HEK293 (cell line): ENCODE data around the gene CD9.

Experiments used
- CTCF ChIA-PET: fragments of 350-600 bp; formaldehyde crosslinking; extraction: SDS; loops from one replicate; lab custom pipeline; 2021; ENCODE audit warnings: antibody characterized with exemption; lab: Yijun Ruan, JAX
- POLR2A ChIA-PET: fragments of 300-600 bp; formaldehyde crosslinking; extraction: SDS; loops from one replicate; lab custom pipeline; 2020; ENCODE audit warnings: antibody characterized with exemption, inconsistent platforms; lab: Yijun Ruan, JAX
- H3K27ac ChIP-seq: fragments of 200-500 bp; sonication (Bioruptor generic); 2 replicates; pipeline ENCODE4 v1.5.1; 2014; ENCODE audit warnings: low read depth, low read length, control low read depth, inconsistent platforms; ENCODE audit errors: extremely low read depth
- H3K36me3 ChIP-seq, 2 experiments: fragments of 200-500 bp in 1 of 2; sonication (Bioruptor generic) in 1 of 2; 1 replicate in 1 of 2; 2 replicates in 1 of 2; pipeline ENCODE4 v1.5.1; 2014 to 2017; ENCODE audit warnings: inconsistent platforms in 2 of 2, low read length in 2 of 2; ENCODE audit not compliant: control insufficient read depth in 2 of 2, insufficient read depth in 1 of 2
- H3K4me1 ChIP-seq: fragments of 200-500 bp; sonication (Bioruptor generic); 2 replicates; pipeline ENCODE4 v1.5.1; 2014; ENCODE audit warnings: mild to moderate bottlenecking, low read length, inconsistent platforms; ENCODE audit not compliant: control insufficient read depth, insufficient read depth
- H3K4me3 ChIP-seq: 2 replicates; pipeline ENCODE4 v1.5.1; 2011; ENCODE audit warnings: low read depth, mild to moderate bottlenecking, control low read depth, low read length, moderate library complexity
- H3K9me3 ChIP-seq: fragments of 200-500 bp; sonication (Bioruptor generic); 2 replicates; pipeline ENCODE4 v1.5.1; 2014; ENCODE audit warnings: low read depth, low read length, inconsistent platforms; ENCODE audit not compliant: control insufficient read depth, insufficient read depth
- BCL11A ChIP-seq: fragments of 450-650 bp; formaldehyde crosslinking; IDR thresholded peaks from 2 replicates; pipeline ENCODE4 v1.5.1; 2016; ENCODE audit warnings: low read depth, missing biosample characterization, missing genetic modification characterization
- HOXA7 ChIP-seq: sonication (generic); formaldehyde crosslinking; IDR thresholded peaks from 2 replicates; pipeline ENCODE4 v1.8.1; 2022; ENCODE audit warnings: missing genetic modification reagents, borderline replicate concordance
- MZF1 ChIP-seq: fragments of 450-650 bp; formaldehyde crosslinking; IDR thresholded peaks from 2 replicates; pipeline ENCODE4 v1.5.1; 2017; ENCODE audit warnings: missing biosample characterization, missing genetic modification characterization, borderline replicate concordance
- SCRT2 ChIP-seq: fragments of 450-650 bp; formaldehyde crosslinking; IDR thresholded peaks from 2 replicates; pipeline ENCODE4 v1.5.1; 2016; ENCODE audit warnings: missing biosample characterization, missing genetic modification characterization
- TRIM28 ChIP-seq: IDR thresholded peaks from 2 replicates; pipeline ENCODE4 v1.6.1; 2011; ENCODE audit warnings: low read length, control low read depth, borderline replicate concordance
- ZBTB48 ChIP-seq: fragments of 450-650 bp; formaldehyde crosslinking; IDR thresholded peaks from 2 replicates; pipeline ENCODE4 v1.5.1; 2016; ENCODE audit warnings: missing biosample characterization, missing genetic modification characterization
- ZFHX2 ChIP-seq: fragments of 450-650 bp; formaldehyde crosslinking; conservative IDR thresholded peaks from 2 replicates; pipeline ENCODE4 v1.5.1; 2016; ENCODE audit warnings: missing biosample characterization, missing genetic modification characterization
- ZNF184 ChIP-seq: fragments of 450-650 bp; IDR thresholded peaks from 2 replicates; pipeline ENCODE4 v1.5.1; 2018; ENCODE audit warnings: missing biosample characterization, mild to moderate bottlenecking, missing genetic modification characterization
- ZNF214 ChIP-seq: fragments of 450-650 bp; formaldehyde crosslinking; IDR thresholded peaks from 2 replicates; pipeline ENCODE4 v1.5.1; 2017; ENCODE audit warnings: missing biosample characterization, mild to moderate bottlenecking, missing genetic modification characterization, borderline replicate concordance
- ZNF335 ChIP-seq: fragments of 450-650 bp; formaldehyde crosslinking; conservative IDR thresholded peaks from 2 replicates; pipeline ENCODE4 v1.5.1; 2016; ENCODE audit warnings: missing biosample characterization, missing genetic modification characterization
- ZNF350 ChIP-seq: fragments of 450-650 bp; formaldehyde crosslinking; IDR thresholded peaks from 2 replicates; pipeline ENCODE4 v1.5.0; 2017; ENCODE audit warnings: missing biosample characterization, mild to moderate bottlenecking, missing genetic modification characterization
- ZNF426 ChIP-seq: fragments of 450-650 bp; formaldehyde crosslinking; IDR thresholded peaks from 2 replicates; pipeline ENCODE4 v1.5.1; 2017; ENCODE audit warnings: missing biosample characterization, missing genetic modification characterization, mild to moderate bottlenecking, inconsistent platforms, moderate library complexity
- ZNF560 ChIP-seq: fragments of 450-650 bp; formaldehyde crosslinking; IDR thresholded peaks from 2 replicates; pipeline ENCODE4 v1.5.1; 2017; ENCODE audit warnings: missing biosample characterization, missing genetic modification characterization, borderline replicate concordance
- ZNF600 ChIP-seq: fragments of 450-650 bp; formaldehyde crosslinking; IDR thresholded peaks from 2 replicates; pipeline ENCODE4 v1.5.1; 2016; ENCODE audit warnings: missing biosample characterization, missing genetic modification characterization
- ZNF768 ChIP-seq: fragments of 450-650 bp; formaldehyde crosslinking; IDR thresholded peaks from 2 replicates; pipeline ENCODE4 v1.5.1; 2018; ENCODE audit warnings: missing biosample characterization, mild to moderate bottlenecking, missing genetic modification characterization
- ZSCAN23 ChIP-seq: fragments of 450-650 bp; formaldehyde crosslinking; IDR thresholded peaks from 2 replicates; pipeline ENCODE4 v1.5.1; 2016; ENCODE audit warnings: missing biosample characterization, missing genetic modification characterization
- TF ChIP-seq, protein P1 (sequence below): fragments of 450-650 bp; formaldehyde crosslinking; IDR thresholded peaks from 2 replicates; pipeline ENCODE4 v1.5.1; 2016; ENCODE audit warnings: missing biosample characterization, missing genetic modification characterization
- TF ChIP-seq, protein P2 (sequence below): fragments of 450-650 bp; formaldehyde crosslinking; IDR thresholded peaks from 2 replicates; pipeline ENCODE4 v1.5.1; 2016; ENCODE audit warnings: missing biosample characterization, missing genetic modification characterization
- TF ChIP-seq, protein P3 (sequence below): fragments of 450-650 bp; IDR thresholded peaks from 2 replicates; pipeline ENCODE4 v1.5.1; 2018; ENCODE audit warnings: missing biosample characterization, missing genetic modification characterization

CD9 gene

DNA sequence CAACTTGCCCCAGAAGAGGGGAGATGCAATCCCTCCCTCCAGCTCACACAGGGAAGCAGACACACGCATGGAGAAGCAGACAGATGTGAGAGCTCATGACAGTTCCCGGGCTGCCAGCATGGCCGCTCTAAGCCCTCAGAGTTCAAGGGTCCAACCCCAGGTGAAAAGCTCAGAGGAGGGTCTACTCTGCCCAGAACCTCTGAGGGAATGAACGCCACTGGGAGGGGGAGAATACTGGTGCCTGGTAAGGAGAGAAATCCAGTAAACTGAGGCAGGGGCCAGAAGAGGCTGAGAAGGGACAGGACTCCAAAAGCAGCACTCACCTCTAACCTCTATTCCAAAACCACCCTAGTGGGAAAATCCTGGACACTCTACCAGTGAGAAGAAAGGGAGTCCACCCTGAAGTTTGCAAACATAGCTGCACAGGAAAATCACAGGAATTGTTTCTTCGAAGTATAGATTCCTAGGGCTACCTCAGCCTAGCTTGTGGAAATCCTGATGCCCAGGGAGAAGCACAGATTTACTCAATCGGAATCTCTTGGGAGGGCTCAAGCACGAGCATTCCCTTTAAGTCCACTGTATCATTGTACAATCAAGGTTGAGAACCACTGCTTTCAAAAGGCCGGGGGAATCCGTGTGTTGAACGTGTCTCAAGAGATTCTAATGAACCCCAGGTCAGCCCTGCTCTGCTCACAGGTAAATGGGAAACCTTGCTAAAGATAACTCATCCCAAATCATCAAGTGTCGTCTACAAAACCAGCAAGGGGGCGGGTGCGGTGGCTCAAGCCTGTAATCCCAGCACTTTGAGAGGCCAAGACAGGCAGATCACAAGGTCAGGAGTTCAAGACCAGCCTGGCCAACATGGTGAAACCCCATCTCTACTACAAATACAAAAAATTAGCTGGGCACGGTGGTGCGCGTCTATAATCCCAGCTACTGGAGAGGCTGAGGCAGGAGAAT lies 76.0 kb downstream of the CD9 start (continued):
- no peak for TF ChIP-seq MZF1 (tag by site-specific recombination)
- no peak for TF ChIP-seq ZNF335 (tag by site-specific recombination)
- TF ChIP-seq ZNF214 (tag by site-specific recombination), result no peak
- TF ChIP-seq, protein P1, sequence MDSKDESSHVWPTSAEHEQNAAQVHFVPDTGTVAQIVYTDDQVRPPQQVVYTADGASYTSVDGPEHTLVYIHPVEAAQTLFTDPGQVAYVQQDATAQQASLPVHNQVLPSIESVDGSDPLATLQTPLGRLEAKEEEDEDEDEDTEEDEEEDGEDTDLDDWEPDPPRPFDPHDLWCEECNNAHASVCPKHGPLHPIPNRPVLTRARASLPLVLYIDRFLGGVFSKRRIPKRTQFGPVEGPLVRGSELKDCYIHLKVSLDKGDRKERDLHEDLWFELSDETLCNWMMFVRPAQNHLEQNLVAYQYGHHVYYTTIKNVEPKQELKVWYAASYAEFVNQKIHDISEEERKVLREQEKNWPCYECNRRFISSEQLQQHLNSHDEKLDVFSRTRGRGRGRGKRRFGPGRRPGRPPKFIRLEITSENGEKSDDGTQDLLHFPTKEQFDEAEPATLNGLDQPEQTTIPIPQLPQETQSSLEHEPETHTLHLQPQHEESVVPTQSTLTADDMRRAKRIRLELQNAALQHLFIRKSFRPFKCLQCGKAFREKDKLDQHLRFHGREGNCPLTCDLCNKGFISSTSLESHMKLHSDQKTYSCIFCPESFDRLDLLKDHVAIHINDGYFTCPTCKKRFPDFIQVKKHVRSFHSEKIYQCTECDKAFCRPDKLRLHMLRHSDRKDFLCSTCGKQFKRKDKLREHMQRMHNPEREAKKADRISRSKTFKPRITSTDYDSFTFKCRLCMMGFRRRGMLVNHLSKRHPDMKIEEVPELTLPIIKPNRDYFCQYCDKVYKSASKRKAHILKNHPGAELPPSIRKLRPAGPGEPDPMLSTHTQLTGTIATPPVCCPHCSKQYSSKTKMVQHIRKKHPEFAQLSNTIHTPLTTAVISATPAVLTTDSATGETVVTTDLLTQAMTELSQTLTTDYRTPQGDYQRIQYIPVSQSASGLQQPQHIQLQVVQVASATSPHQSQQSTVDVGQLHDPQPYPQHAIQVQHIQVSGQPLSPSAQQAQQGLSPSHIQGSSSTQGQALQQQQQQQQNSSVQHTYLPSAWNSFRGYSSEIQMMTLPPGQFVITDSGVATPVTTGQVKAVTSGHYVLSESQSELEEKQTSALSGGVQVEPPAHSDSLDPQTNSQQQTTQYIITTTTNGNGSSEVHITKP (tag by site-specific recombination), result no peak

DNA sequence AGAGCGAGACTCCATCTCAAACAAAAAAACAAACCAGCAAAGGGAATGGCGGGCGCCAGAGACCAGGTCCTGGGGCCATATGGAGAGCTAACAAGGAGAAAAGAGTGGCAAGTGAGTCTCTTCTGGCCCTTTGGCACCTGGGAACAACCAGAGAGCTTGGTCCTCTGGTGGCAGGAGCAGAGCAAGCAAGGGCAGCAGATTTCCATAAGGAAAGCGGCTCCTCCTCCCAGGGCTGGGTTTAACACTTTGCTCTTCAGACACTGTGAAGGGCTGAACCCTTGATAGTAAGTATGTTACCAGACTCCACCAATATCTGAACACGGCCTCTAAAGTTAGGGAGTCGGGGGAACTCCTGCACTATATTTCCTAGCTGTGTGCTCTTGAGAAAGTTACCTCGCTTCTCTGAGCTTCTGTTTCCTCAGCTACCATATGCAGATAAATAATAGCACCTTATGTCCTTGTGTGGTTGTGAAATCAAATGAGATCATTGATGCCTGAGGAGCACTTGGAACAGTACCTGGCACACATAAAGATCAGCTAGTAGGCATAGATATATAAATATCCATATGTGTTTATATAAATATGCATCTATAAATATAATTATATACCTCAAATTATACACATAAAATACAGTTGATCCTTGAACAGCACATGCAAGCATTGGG lies 76.9 kb downstream of the CD9 start:
- POLR2A ChIA-PET, result interaction anchor here (1.4 kb wide), 1 partner anchor 76 kb away, joined by 4 read pairs; the partner anchor contains the start of gene CD9
- TF ChIP-seq ZNF350, result no peak
- TF ChIP-seq ZNF560 (tag by site-specific recombination), result no peak
- no peak for TF ChIP-seq ZNF184
- TF ChIP-seq ZNF768 (tag by site-specific recombination), result 0 out of 2 replicates have a peak, but pooled peaks have one; percentile 18
- no peak for TF ChIP-seq HOXA7 (CRISPR knock-in tag)
- TF ChIP-seq ZNF426 (tag by site-specific recombination), result no peak
- TF ChIP-seq, protein P2, sequence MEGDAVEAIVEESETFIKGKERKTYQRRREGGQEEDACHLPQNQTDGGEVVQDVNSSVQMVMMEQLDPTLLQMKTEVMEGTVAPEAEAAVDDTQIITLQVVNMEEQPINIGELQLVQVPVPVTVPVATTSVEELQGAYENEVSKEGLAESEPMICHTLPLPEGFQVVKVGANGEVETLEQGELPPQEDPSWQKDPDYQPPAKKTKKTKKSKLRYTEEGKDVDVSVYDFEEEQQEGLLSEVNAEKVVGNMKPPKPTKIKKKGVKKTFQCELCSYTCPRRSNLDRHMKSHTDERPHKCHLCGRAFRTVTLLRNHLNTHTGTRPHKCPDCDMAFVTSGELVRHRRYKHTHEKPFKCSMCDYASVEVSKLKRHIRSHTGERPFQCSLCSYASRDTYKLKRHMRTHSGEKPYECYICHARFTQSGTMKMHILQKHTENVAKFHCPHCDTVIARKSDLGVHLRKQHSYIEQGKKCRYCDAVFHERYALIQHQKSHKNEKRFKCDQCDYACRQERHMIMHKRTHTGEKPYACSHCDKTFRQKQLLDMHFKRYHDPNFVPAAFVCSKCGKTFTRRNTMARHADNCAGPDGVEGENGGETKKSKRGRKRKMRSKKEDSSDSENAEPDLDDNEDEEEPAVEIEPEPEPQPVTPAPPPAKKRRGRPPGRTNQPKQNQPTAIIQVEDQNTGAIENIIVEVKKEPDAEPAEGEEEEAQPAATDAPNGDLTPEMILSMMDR (tag by site-specific recombination), result 0 out of 2 replicates have a peak, but pooled peaks have one; percentile 20
- TF ChIP-seq BCL11A, result no peak
- Histone ChIP-seq H3K9me3 (no peaks in the 10 kb centered on the region), H3K4me1 (peaks cover 12% of the 10 kb centered on the region; the same call in 1 of the 2 replicates), H3K4me3 (no peak overlapping the region), H3K27ac (no peak overlapping the region), H3K36me3 (no peaks in the 10 kb centered on the region)
- CTCF ChIA-PET, result interaction anchor here (0.5 to 8.8 kb wide), 14 partner anchors 8 to 288 kb away, joined by 3 to 143 read pairs (median 6); partner anchors contain the start of gene CD9

DNA sequence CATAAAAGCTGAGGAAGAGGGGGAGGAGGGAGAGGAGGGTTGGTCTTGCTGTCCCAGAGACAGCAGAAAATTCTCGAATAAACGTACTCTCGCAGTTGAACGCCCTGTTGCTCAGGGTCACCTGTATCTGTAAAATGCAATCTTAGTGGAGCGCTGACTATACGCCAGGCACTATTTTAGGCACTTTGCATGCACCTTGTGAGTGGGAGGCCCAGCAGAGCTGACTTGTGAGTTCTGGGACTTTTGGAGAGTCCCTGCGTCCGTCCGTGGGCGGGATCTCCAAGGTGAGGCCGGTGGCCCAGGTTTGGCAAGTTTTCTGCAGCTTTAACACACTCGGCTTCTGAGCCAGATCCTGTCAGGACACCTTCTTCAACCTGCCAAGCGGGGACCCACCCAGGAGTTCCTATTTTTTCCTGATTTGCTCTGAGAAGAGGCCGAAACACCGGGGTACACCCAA lies 77.8 kb downstream of the CD9 start:
- H3K4me1 ChIP-seq, result peaks cover 8% of the 10 kb centered on the region; the same call in 1 of the 2 replicates
- POLR2A ChIA-PET, result interaction anchor here (1.4 kb wide), 1 partner anchor 82 kb away, joined by 8 read pairs; no protein-coding TSS in a partner anchor

More for the DNA sequence above, 77.8 kb downstream of the CD9 start:
- peak overlapping the region; percentile 81 for H3K27ac ChIP-seq
- CTCF ChIA-PET, result interaction anchor here (0.6 to 8.8 kb wide), 24 partner anchors 12 to 289 kb away, joined by 3 to 143 read pairs (median 5); partner anchors contain the start of gene CD9
- H3K36me3 ChIP-seq, result no peaks in the 10 kb centered on the region
- TF ChIP-seq TRIM28 (no peak), ZBTB48 (tag by site-specific recombination) (peak; percentile 99), ZSCAN23 (tag by site-specific recombination) (no peak), ZNF335 (tag by site-specific recombination) (peak; percentile 89), ZFHX2 (peak; percentile 45), ZNF600 (tag by site-specific recombination) (0 out of 2 replicates have a peak, but pooled peaks have one; percentile 30), SCRT2 (tag by site-specific recombination) (peak; percentile 51; the same call in 1 of the 2 replicates)
- TF ChIP-seq, protein P3, sequence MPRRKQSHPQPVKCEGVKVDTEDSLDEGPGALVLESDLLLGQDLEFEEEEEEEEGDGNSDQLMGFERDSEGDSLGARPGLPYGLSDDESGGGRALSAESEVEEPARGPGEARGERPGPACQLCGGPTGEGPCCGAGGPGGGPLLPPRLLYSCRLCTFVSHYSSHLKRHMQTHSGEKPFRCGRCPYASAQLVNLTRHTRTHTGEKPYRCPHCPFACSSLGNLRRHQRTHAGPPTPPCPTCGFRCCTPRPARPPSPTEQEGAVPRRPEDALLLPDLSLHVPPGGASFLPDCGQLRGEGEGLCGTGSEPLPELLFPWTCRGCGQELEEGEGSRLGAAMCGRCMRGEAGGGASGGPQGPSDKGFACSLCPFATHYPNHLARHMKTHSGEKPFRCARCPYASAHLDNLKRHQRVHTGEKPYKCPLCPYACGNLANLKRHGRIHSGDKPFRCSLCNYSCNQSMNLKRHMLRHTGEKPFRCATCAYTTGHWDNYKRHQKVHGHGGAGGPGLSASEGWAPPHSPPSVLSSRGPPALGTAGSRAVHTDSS (tag by site-specific recombination), result peak; percentile 55; the same call in 1 of the 2 replicates
- H3K4me3 ChIP-seq, result peak overlapping the region; percentile 41; the same call in 1 of the 2 replicates
- no peaks in the 10 kb centered on the region for H3K9me3 ChIP-seq
